HepG2 (cell line): ENCODE data around the gene LACTBL1. TPM values are rescaled to one million over a fixed set of nuclear protein-coding genes. Genes with fewer than 3 reads are reported as not detected.

Source experiments
- CENPX ChIP-seq: sonication (generic); formaldehyde crosslinking; IDR thresholded peaks from 2 replicates; pipeline ENCODE4 v1.9.0; 2021; ENCODE audit warnings: mild to moderate bottlenecking, missing genetic modification reagents, moderate library complexity
- POLR2A ChIP-seq, 2 experiments: IDR thresholded peaks; 2 replicates each; pipeline ENCODE4 v1.6.1; 2011; ENCODE audit warnings: low read depth in 2 of 2, low read length in 2 of 2, mild to moderate bottlenecking in 1 of 2, moderate library complexity in 1 of 2; ENCODE audit not compliant: insufficient read depth in 1 of 2
- SP140L ChIP-seq: sonication (generic); formaldehyde crosslinking; IDR thresholded peaks from 2 replicates; pipeline ENCODE4 v1.4.0; 2020; ENCODE audit warnings: missing genetic modification reagents, borderline replicate concordance
- THYN1 ChIP-seq: sonication (generic); formaldehyde crosslinking; IDR thresholded peaks from 2 replicates; pipeline ENCODE4 v1.8.1; 2023; ENCODE audit warnings: low read depth, mild to moderate bottlenecking, moderate library complexity, missing genetic modification reagents, borderline replicate concordance
- ZNF292 ChIP-seq: sonication (generic); formaldehyde crosslinking; IDR thresholded peaks from 2 replicates; pipeline ENCODE4 v1.8.1; 2022; ENCODE audit warnings: mild to moderate bottlenecking, low read depth, missing genetic modification reagents, borderline replicate concordance
- polyA plus RNA-seq, 8 experiments: library from polyadenylated mRNA; depleted of rRNA in 3 of 8; stranded (reverse) in 7 of 8; unstranded in 1 of 8; fragments of >200 nt; fragmentation: Illumina TruSeq in 4 of 8; extraction: Trizol in 4 of 8; gene quantifications; 2 replicates each; pipeline versions ENCODE4 v1.2.1 to v1.2.3, GENCODE V29; 2011 to 2016; ENCODE audit warnings: low read depth in 4 of 8, missing spikeins in 1 of 8, mixed read lengths in 1 of 8; ENCODE audit not compliant: insufficient read depth in 1 of 8
- total RNA-seq, 5 experiments: library from RNA; depleted of rRNA; stranded (reverse); fragments of >200 nt; fragmentation: Illumina TruSeq; extraction: Trizol; gene quantifications; 2 replicates each; pipeline ENCODE4 v1.2.3, GENCODE V29; 2016; ENCODE audit warnings: low read depth in 1 of 5
- TF ChIP-seq, protein P1 (sequence below): sonication (generic); formaldehyde crosslinking; IDR thresholded peaks from 2 replicates; pipeline ENCODE4 v1.9.0; 2021; ENCODE audit warnings: mild to moderate bottlenecking, missing genetic modification reagents

LACTBL1 gene
- total and polyA plus RNA-seq, 2 of the 13 experiments (the other 11 are each of a cell fraction or from before 2014, with no cell fraction given) = 0.12 to 1.3 TPM

DNA sequence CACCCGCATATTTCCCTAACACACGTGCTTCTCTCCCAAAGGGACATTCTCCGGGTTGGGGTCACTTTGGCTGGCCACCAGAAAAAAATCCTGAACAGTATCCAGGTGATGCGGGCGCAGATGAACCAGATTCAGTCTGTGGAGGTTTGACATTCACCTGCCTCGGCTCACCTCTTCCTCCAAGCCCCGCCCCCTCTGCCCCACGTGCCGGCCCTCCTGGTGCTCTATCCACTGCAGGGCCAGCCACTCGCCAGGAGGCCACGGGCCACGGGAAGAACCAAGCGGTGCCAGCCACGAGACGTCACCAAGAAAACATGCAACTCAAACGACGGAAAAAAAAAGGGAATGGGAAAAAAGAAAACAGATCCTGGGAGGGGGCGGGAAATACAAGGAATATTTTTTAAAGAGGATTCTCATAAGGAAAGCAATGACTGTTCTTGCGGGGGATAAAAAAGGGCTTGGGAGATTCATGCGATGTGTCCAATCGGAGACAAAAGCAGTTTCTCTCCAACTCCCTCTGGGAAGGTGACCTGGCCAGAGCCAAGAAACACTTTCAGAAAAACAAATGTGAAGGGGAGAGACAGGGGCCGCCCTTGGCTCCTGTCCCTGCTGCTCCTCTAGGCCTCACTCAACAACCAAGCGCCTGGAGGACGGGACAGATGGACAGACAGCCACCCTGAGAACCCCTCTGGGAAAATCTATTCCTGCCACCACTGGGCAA is 59.1 kb downstream of the LACTBL1 start (continued):
- TF ChIP-seq CENPX (CRISPR knock-in tag) = no peak
- no peak for TF ChIP-seq THYN1 (CRISPR knock-in tag)
- TF ChIP-seq, protein P1, sequence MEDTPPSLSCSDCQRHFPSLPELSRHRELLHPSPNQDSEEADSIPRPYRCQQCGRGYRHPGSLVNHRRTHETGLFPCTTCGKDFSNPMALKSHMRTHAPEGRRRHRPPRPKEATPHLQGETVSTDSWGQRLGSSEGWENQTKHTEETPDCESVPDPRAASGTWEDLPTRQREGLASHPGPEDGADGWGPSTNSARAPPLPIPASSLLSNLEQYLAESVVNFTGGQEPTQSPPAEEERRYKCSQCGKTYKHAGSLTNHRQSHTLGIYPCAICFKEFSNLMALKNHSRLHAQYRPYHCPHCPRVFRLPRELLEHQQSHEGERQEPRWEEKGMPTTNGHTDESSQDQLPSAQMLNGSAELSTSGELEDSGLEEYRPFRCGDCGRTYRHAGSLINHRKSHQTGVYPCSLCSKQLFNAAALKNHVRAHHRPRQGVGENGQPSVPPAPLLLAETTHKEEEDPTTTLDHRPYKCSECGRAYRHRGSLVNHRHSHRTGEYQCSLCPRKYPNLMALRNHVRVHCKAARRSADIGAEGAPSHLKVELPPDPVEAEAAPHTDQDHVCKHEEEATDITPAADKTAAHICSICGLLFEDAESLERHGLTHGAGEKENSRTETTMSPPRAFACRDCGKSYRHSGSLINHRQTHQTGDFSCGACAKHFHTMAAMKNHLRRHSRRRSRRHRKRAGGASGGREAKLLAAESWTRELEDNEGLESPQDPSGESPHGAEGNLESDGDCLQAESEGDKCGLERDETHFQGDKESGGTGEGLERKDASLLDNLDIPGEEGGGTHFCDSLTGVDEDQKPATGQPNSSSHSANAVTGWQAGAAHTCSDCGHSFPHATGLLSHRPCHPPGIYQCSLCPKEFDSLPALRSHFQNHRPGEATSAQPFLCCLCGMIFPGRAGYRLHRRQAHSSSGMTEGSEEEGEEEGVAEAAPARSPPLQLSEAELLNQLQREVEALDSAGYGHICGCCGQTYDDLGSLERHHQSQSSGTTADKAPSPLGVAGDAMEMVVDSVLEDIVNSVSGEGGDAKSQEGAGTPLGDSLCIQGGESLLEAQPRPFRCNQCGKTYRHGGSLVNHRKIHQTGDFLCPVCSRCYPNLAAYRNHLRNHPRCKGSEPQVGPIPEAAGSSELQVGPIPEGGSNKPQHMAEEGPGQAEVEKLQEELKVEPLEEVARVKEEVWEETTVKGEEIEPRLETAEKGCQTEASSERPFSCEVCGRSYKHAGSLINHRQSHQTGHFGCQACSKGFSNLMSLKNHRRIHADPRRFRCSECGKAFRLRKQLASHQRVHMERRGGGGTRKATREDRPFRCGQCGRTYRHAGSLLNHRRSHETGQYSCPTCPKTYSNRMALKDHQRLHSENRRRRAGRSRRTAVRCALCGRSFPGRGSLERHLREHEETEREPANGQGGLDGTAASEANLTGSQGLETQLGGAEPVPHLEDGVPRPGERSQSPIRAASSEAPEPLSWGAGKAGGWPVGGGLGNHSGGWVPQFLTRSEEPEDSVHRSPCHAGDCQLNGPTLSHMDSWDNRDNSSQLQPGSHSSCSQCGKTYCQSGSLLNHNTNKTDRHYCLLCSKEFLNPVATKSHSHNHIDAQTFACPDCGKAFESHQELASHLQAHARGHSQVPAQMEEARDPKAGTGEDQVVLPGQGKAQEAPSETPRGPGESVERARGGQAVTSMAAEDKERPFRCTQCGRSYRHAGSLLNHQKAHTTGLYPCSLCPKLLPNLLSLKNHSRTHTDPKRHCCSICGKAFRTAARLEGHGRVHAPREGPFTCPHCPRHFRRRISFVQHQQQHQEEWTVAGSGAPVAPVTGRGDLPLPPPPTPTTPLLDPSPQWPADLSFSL (CRISPR knock-in tag) = no peak
- no peak for TF ChIP-seq ZNF292 (CRISPR knock-in tag)
- no peak for TF ChIP-seq SP140L (CRISPR knock-in tag)
- TF ChIP-seq POLR2A (IDR thresholded peaks at IDR 0.05; ENCODE audit: insufficient read depth in 1 of 2, low read depth in 2 of 2, low read length in 2 of 2) = no peak
